Fibroblast of upper back skin (primary cell): Measurements from ENCODE around the gene FASTKD2.
"Not testable (repeated sequence)": the region's sequence is repeated elsewhere in the genome, so short reads cannot be mapped to it uniquely, and the experiment has no call there.

ENCODE experiments used
- DNase-seq: peaks from one replicate; pipeline ENCODE4 v3.0.0-alpha.2; 2013

The FASTKD2 gene

GRCh38 chr2:206792645-206793044 is 27.2 kb downstream of the FASTKD2 start:
- no peak for DNase-seq

- no peak for DNase-seq
These were observed 32.0 kb downstream of the FASTKD2 start for GRCh38 chr2:206797376-206797775.

- no peak for DNase-seq
These were observed 32.6 kb downstream of the FASTKD2 start for GRCh38 chr2:206798000-206798399.

GRCh38 chr2:206799083-206799482 is 33.7 kb downstream of the FASTKD2 start:
- no peak for DNase-seq

- peak; percentile 78 for DNase-seq
These were observed 35.4 kb downstream of the FASTKD2 start for GRCh38 chr2:206800506-206801417.

- no peak for DNase-seq
These were observed 36.2 kb downstream of the FASTKD2 start for GRCh38 chr2:206801418-206802189.

GRCh38 chr2:206802654-206803514 is 37.5 kb downstream of the FASTKD2 start:
- no peak for DNase-seq

GRCh38 chr2:206804326-206804725 is 38.9 kb downstream of the FASTKD2 start:
- DNase-seq = peak; percentile 30

GRCh38 chr2:206805887-206806607 is 40.6 kb downstream of the FASTKD2 start:
- peak; percentile 83 for DNase-seq

- not testable (repeated sequence) for DNase-seq
These were observed 42.2 kb downstream of the FASTKD2 start for GRCh38 chr2:206807624-206808023.

GRCh38 chr2:206812471-206812870 is 47.1 kb downstream of the FASTKD2 start:
- DNase-seq = not testable (repeated sequence)

GRCh38 chr2:206814498-206814897 is 49.1 kb downstream of the FASTKD2 start:
- DNase-seq = no peak

- DNase-seq = peak; percentile 2
These were observed 55.4 kb downstream of the FASTKD2 start for GRCh38 chr2:206820807-206821206.

GRCh38 chr2:206823178-206823577 is 57.8 kb downstream of the FASTKD2 start:
- no peak for DNase-seq

- DNase-seq = no peak
These were observed 58.7 kb downstream of the FASTKD2 start for GRCh38 chr2:206824087-206824618.

GRCh38 chr2:206824993-206825392 is 59.6 kb downstream of the FASTKD2 start:
- no peak for DNase-seq

- no peak for DNase-seq
These were observed 66.1 kb downstream of the FASTKD2 start for GRCh38 chr2:206831442-206831995.

GRCh38 chr2:206832873-206833272 is 67.5 kb downstream of the FASTKD2 start:
- no peak for DNase-seq

GRCh38 chr2:206833291-206833690 is 67.9 kb downstream of the FASTKD2 start:
- DNase-seq = no peak

- no peak for DNase-seq
These were observed 71.3 kb downstream of the FASTKD2 start for GRCh38 chr2:206836722-206837121.

GRCh38 chr2:206837775-206838174 is 72.4 kb downstream of the FASTKD2 start:
- DNase-seq = no peak

GRCh38 chr2:206838690-206839089 is 73.3 kb downstream of the FASTKD2 start:
- DNase-seq = no peak
